A549 (cell line): Measurements from ENCODE around the gene CDC26. TPM values are rescaled to one million over a fixed set of nuclear protein-coding genes. Genes with fewer than 3 reads are reported as not detected.

Experiments
- ATAC-seq, 2 experiments: fragments of 200-7000 bp in 1 of 2; fragments of >200 bp in 1 of 2; cut with Nextera tagmentation in 1 of 2; cut with Tn5 transposase in 1 of 2; 3 replicates each; pipeline versions ENCODE4 v1.8.0 to v1.9.1; 2018 to 2020; ENCODE audit warnings: mild to moderate bottlenecking in 1 of 2, moderate library complexity in 1 of 2
- CTCF ChIA-PET: fragments of 300-600 bp; sonication (Branson Sonifier 250); formaldehyde crosslinking; extraction: SDS; loops from one replicate; lab custom pipeline; 2021; ENCODE audit warnings: antibody characterized with exemption, inconsistent platforms; lab: Yijun Ruan, JAX
- POLR2A ChIA-PET: fragments of 350-600 bp; formaldehyde crosslinking; extraction: SDS; loops from one replicate; lab custom pipeline; 2021; ENCODE audit warnings: antibody characterized with exemption, inconsistent platforms; lab: Yijun Ruan, JAX
- DNase-seq, 2 experiments: peaks; one replicate each; pipeline versions ENCODE4 v3.0.0 to v3.0.0-alpha.2; 2011 to 2016; ENCODE audit warnings: low read depth in 1 of 2, low spot score in 1 of 2
- FAIRE-seq: peaks from 2 replicates; lab custom pipeline; 2011; peaks lifted over from hg19 to GRCh38; lab: Jason Lieb, UNC
- H3K27ac ChIP-seq, 2 experiments: fragments of >200 bp; sonication (Bioruptor Twin); formaldehyde crosslinking; 3 replicates each; pipeline ENCODE4 v1.5.1; 2016 to 2017
- H3K4me1 ChIP-seq: fragments of >200 bp; sonication (Bioruptor Twin); formaldehyde crosslinking; 3 replicates; pipeline ENCODE4 v1.6.1; 2016
- H3K4me2 ChIP-seq: fragments of >200 bp; sonication (Bioruptor Twin); formaldehyde crosslinking; 3 replicates; pipeline ENCODE4 v1.6.1; 2016
- H3K4me3 ChIP-seq: fragments of >200 bp; sonication (Bioruptor Twin); formaldehyde crosslinking; 3 replicates; pipeline ENCODE4 v1.5.1; 2016
- H3K9me3 ChIP-seq: fragments of >200 bp; sonication (Bioruptor Twin); formaldehyde crosslinking; 3 replicates; pipeline ENCODE4 v1.6.1; 2016
- ATOH8 ChIP-seq: fragments of 250-450 bp; sonication (Bioruptor Pico); IDR thresholded peaks from 2 replicates; pipeline ENCODE4 v1.5.0; 2020; ENCODE audit warnings: low read depth, mild to moderate bottlenecking, moderate library complexity
- BCL3 ChIP-seq: fragments of >200 bp; sonication (Bioruptor Twin); formaldehyde crosslinking; IDR thresholded peaks from 3 replicates; pipeline ENCODE4 v1.6.1; 2016
- CBX2 ChIP-seq: fragments of 200-600 bp; sonication (generic); IDR thresholded peaks from 2 replicates; pipeline ENCODE4 v1.6.1; 2016; ENCODE audit warnings: low read depth, mild to moderate bottlenecking, borderline replicate concordance
- CHD2 ChIP-seq: fragments of 150-350 bp; IDR thresholded peaks from 2 replicates; pipeline ENCODE4 v1.6.1; 2014; ENCODE audit warnings: low read length; ENCODE audit not compliant: partially characterized antibody
- E2F6 ChIP-seq: IDR thresholded peaks from 2 replicates; pipeline ENCODE4 v1.6.1; 2012; ENCODE audit warnings: low read depth, borderline replicate concordance
- EHF ChIP-seq: fragments of 250-450 bp; sonication (Bioruptor Pico); IDR thresholded peaks from 2 replicates; pipeline ENCODE4 v1.5.0; 2020; ENCODE audit warnings: mild to moderate bottlenecking
- FOSB ChIP-seq: fragments of 250-450 bp; sonication (Bioruptor Pico); IDR thresholded peaks from 2 replicates; pipeline ENCODE4 v1.5.0; 2020; ENCODE audit warnings: mild to moderate bottlenecking, moderate library complexity
- HDAC2 ChIP-seq: fragments of 200-600 bp; sonication (generic); IDR thresholded peaks from 2 replicates; pipeline ENCODE4 v1.6.1; 2016
- HES2 ChIP-seq: fragments of >200 bp; sonication (Bioruptor Twin); formaldehyde crosslinking; IDR thresholded peaks from 2 replicates; pipeline ENCODE4 v1.6.1; 2016
- HEYL ChIP-seq: fragments of 250-450 bp; sonication (Bioruptor Pico); IDR thresholded peaks from 2 replicates; pipeline ENCODE4 v1.8.0; 2021; ENCODE audit warnings: mild to moderate bottlenecking, moderate library complexity
- HOXB5 ChIP-seq: fragments of 250-450 bp; sonication (Bioruptor Pico); IDR thresholded peaks from 2 replicates; pipeline ENCODE4 v1.5.0; 2020; ENCODE audit warnings: mild to moderate bottlenecking, moderate library complexity
- JUN ChIP-seq, 2 experiments: fragments of >200 bp; sonication (Bioruptor Twin); formaldehyde crosslinking; IDR thresholded peaks; 2 replicates in 1 of 2; 3 replicates in 1 of 2; pipeline ENCODE4 v1.6.1; 2016 to 2017
- JUNB ChIP-seq: fragments of >200 bp; sonication (Bioruptor Twin); formaldehyde crosslinking; IDR thresholded peaks from 2 replicates; pipeline ENCODE4 v1.6.1; 2016
- MAX ChIP-seq: IDR thresholded peaks from 2 replicates; pipeline ENCODE4 v1.6.1; 2012
- MYC ChIP-seq: IDR thresholded peaks from 2 replicates; pipeline ENCODE4 v1.6.1; 2012; ENCODE audit warnings: mild to moderate bottlenecking, inconsistent platforms, low read length, improper control_type of control experiment, borderline replicate concordance
- NFE2L2 ChIP-seq: fragments of 150-350 bp; conservative IDR thresholded peaks from 2 replicates; pipeline ENCODE4 v1.6.1; 2014; ENCODE audit warnings: low read length
- NPAS2 ChIP-seq: fragments of 250-450 bp; sonication (Bioruptor Pico); IDR thresholded peaks from 2 replicates; pipeline ENCODE4 v1.8.0; 2022; ENCODE audit warnings: mild to moderate bottlenecking, moderate library complexity, borderline replicate concordance
- NR3C1 ChIP-seq: fragments of >200 bp; sonication (Bioruptor Twin); formaldehyde crosslinking; IDR thresholded peaks from 3 replicates; pipeline ENCODE4 v1.6.1; 2017
- PBX3 ChIP-seq: IDR thresholded peaks from 2 replicates; pipeline ENCODE4 v1.6.1; 2012
- POLR2A ChIP-seq: IDR thresholded peaks from 2 replicates; pipeline ENCODE4 v1.6.1; 2012; ENCODE audit warnings: mild to moderate bottlenecking, low read length
- POLR2AphosphoS2 ChIP-seq: conservative IDR thresholded peaks from 2 replicates; pipeline ENCODE4 v1.6.1; 2012; ENCODE audit warnings: low read length, improper control_type of control experiment, inconsistent platforms
- RAD21 ChIP-seq, 2 experiments: fragments of >200 bp in 1 of 2; sonication (Bioruptor Twin) in 1 of 2; formaldehyde crosslinking in 1 of 2; IDR thresholded peaks in 1 of 2; conservative IDR thresholded peaks in 1 of 2; 2 replicates in 1 of 2; 3 replicates in 1 of 2; pipeline ENCODE4 v1.6.1; 2012 to 2018; ENCODE audit warnings: inconsistent platforms in 1 of 2
- RARB ChIP-seq: fragments of 250-450 bp; sonication (Bioruptor Pico); IDR thresholded peaks from 2 replicates; pipeline ENCODE4 v1.8.0; 2021; ENCODE audit warnings: mild to moderate bottlenecking, moderate library complexity
- RCOR1 ChIP-seq: fragments of 150-350 bp; IDR thresholded peaks from 2 replicates; pipeline ENCODE4 v1.6.1; 2014; ENCODE audit warnings: antibody characterized with exemption, low read length, low read depth
- SREBF2 ChIP-seq: fragments of 450-650 bp; IDR thresholded peaks from 2 replicates; pipeline ENCODE4 v1.6.1; 2014; ENCODE audit warnings: mild to moderate bottlenecking, moderate library complexity
- ZC3H11A ChIP-seq: fragments of 450-650 bp; IDR thresholded peaks from 2 replicates; pipeline ENCODE4 v1.6.1; 2014; ENCODE audit warnings: antibody characterized with exemption, mild to moderate bottlenecking
- ZFP36 ChIP-seq: fragments of 450-650 bp; IDR thresholded peaks from 2 replicates; pipeline ENCODE4 v1.6.1; 2014; ENCODE audit warnings: borderline replicate concordance; ENCODE audit not compliant: partially characterized antibody
- ZNF302 ChIP-seq: fragments of 250-450 bp; sonication (Bioruptor Pico); IDR thresholded peaks from 2 replicates; pipeline ENCODE4 v1.9.0; 2021; ENCODE audit warnings: inconsistent platforms, mild to moderate bottlenecking, moderate library complexity
- WGBS: methylation state at CpG from one replicate; pipeline ENCODE4 v1.1.6; 2017; ENCODE audit errors: missing lambda C conversion rate; 5-methylcytosine and 5-hydroxymethylcytosine counted together
- polyA plus RNA-seq, 4 experiments: library from polyadenylated mRNA; depleted of rRNA in 3 of 4; stranded (reverse); fragments of >200 nt; fragmentation: RNase III in 1 of 4; extraction: RNeasy Plus Mini Kit Qiagen cat#74134 plus additional on column Dnase treatment in 1 of 4; gene quantifications; 2 replicates in 3 of 4; 3 replicates in 1 of 4; pipeline ENCODE4 v1.2.3, GENCODE V29; 2011 to 2017

Gene CDC26
- polyA plus RNA-seq, 2 of the 4 experiments (the other 2 are of a cell fraction): 69.0 to 80.7 TPM

GRCh38 chr9:113269355-113269754, 6.0 kb downstream of the CDC26 start:
- CTCF ChIA-PET: interaction anchor here (0.7 to 1.4 kb wide), 4 partner anchors 11 to 388 kb away, joined by 3 to 5 read pairs (median 3); no protein-coding TSS in a partner anchor
- POLR2A ChIA-PET: no interaction called here
- TF ChIP-seq EHF (CRISPR knock-in tag) (no peak), NFE2L2 (no peak), ZC3H11A (no peak), MYC (no peak), ATOH8 (no peak), PBX3 (no peak), MAX (no peak), FOSB (CRISPR knock-in tag) (no peak), E2F6 (no peak), ZNF302 (CRISPR knock-in tag) (no peak), NPAS2 (CRISPR knock-in tag) (no peak), ZFP36 (no peak), RAD21 (conservative IDR thresholded peaks at IDR 0.05 in 1 of 2, IDR thresholded peaks at IDR 0.05 in 1 of 2) (no peak), POLR2A (no peak)
- TF ChIP-seq, all 56 proteins: peak for 0
- WGBS: 93% methylated on average over 2 of the region's 2 CpGs
- DNase-seq (no peak), FAIRE-seq (no peak), ATAC-seq (no peak)
- Histone ChIP-seq H3K4me1 (peaks cover 7% of the 10 kb centered on the region; the same call in 2 of the 3 replicates), H3K4me3 (no peak overlapping the region), H3K4me2 (no peak overlapping the region), H3K27ac (no peak overlapping the region), H3K9me3 (no peaks in the 10 kb centered on the region)

GRCh38 chr9:113267911-113268566, 7.3 kb downstream of the CDC26 start:
- TF ChIP-seq HDAC2 (no peak), HES2 (no peak), NR3C1 (no peak), BCL3 (no peak), HOXB5 (CRISPR knock-in tag) (no peak), SREBF2 (no peak)
- Histone ChIP-seq H3K27ac (no peak overlapping the region), H3K9me3 (no peaks in the 10 kb centered on the region), H3K4me2 (no peak overlapping the region), H3K4me1 (no peaks in the 10 kb centered on the region), H3K4me3 (no peak overlapping the region)
- POLR2A ChIA-PET: no interaction called here
- ATAC-seq (no peak), DNase-seq (no peak), FAIRE-seq (no peak)
- WGBS: 90% methylated on average over 4 of the region's 4 CpGs
- CTCF ChIA-PET: no interaction called here

GRCh38 chr9:113266174-113266573, 9.2 kb downstream of the CDC26 start:
- ChIA-PET POLR2A (no interaction called here), CTCF (interaction anchor here (3.0 kb wide), 1 partner anchor 8 kb away, joined by 18 read pairs; the partner anchor contains the start of genes CDC26 and PRPF4)
- no peak overlapping the region for H3K4me2 ChIP-seq
- H3K27ac ChIP-seq: no peak overlapping the region
- no peaks in the 10 kb centered on the region for H3K9me3 ChIP-seq
- H3K4me3 ChIP-seq: no peak overlapping the region
- no peak for FAIRE-seq
- no peaks in the 10 kb centered on the region for H3K4me1 ChIP-seq
- ATAC-seq: no peak
- 80% methylated on average over 3 of the region's 3 CpGs for WGBS
- DNase-seq: no peak
- TF ChIP-seq RARB (CRISPR knock-in tag) (no peak), JUN (IDR thresholded peaks at IDR 0.05) (no peak), FOSB (CRISPR knock-in tag) (no peak), POLR2A (no peak), JUNB (no peak), CBX2 (no peak), CHD2 (no peak), SREBF2 (no peak), ATOH8 (no peak), RCOR1 (no peak), BCL3 (no peak), HEYL (CRISPR knock-in tag) (no peak), POLR2AphosphoS2 (no peak), MYC (no peak), NFE2L2 (no peak), RAD21 (conservative IDR thresholded peaks at IDR 0.05 in 1 of 2, IDR thresholded peaks at IDR 0.05 in 1 of 2) (no peak)
